GM12878 (cell line): ENCODE results near the gene CDC42SE2. TPM values are rescaled to one million over a fixed set of nuclear protein-coding genes. Genes with fewer than 3 reads are reported as not detected.

Source experiments
- ATAC-seq: fragments of 200-7000 bp; cut with Tn5 transposase; 3 replicates; pipeline ENCODE4 v1.9.1; 2020; ENCODE audit warnings: mild to moderate bottlenecking, moderate library complexity
- BruUV-seq: library from RNA; stranded (reverse); fragments of 400-500 nt; replicated peaks from 2 replicates; lab custom pipeline; 2021; lab: Mats Ljungman, UMichigan
- CTCF ChIA-PET: fragments of 300-600 bp; sonication (Branson Sonifier 250); formaldehyde crosslinking; extraction: SDS; loops from one replicate; lab custom pipeline; 2021; ENCODE audit warnings: inconsistent platforms; lab: Yijun Ruan, JAX
- POLR2A ChIA-PET: fragments of 350-600 bp; formaldehyde crosslinking; extraction: SDS; loops from one replicate; lab custom pipeline; 2021; ENCODE audit warnings: inconsistent platforms; lab: Charles Lee
- RAD21 ChIA-PET: fragments of 300-600 bp; sonication (Branson Sonifier 250); formaldehyde crosslinking; loops from one replicate; lab custom pipeline; 2023; ENCODE audit warnings: antibody characterized with exemption; ENCODE audit not compliant: unreplicated experiment; lab: Charles Lee
- SMC1A ChIA-PET: fragments of 300-600 bp; sonication (Branson Sonifier 250); formaldehyde crosslinking; loops from one replicate; lab custom pipeline; 2023; ENCODE audit not compliant: unreplicated experiment, uncharacterized antibody; lab: Charles Lee
- DNase-seq: peaks from one replicate; pipeline ENCODE4 v3.0.0-alpha.2; 2011; ENCODE audit warnings: low read depth, low spot score
- FAIRE-seq: peaks from 3 replicates; lab custom pipeline; 2011; peaks lifted over from hg19 to GRCh38; lab: Jason Lieb, UNC
- H2AFZ ChIP-seq: 2 replicates; pipeline ENCODE4 v1.6.0; 2011; ENCODE audit warnings: low read depth, low read length, control low read depth; ENCODE audit not compliant: control insufficient read depth
- H3K27ac ChIP-seq: 2 replicates; pipeline ENCODE4 v1.5.1; 2011; ENCODE audit warnings: control low read depth; ENCODE audit not compliant: control insufficient read depth, insufficient read depth
- H3K27me3 ChIP-seq, 2 experiments: replicated peaks in 1 of 2; 2 replicates each; pipeline versions ENCODE4 v1.6.0 to v1.6.1; 2011; ENCODE audit warnings: low read length in 1 of 2; ENCODE audit not compliant: control insufficient read depth in 2 of 2, insufficient read depth in 2 of 2
- H3K36me3 ChIP-seq, 2 experiments: 2 replicates each; pipeline ENCODE4 v1.5.1; 2011; ENCODE audit warnings: low read length in 1 of 2; ENCODE audit not compliant: control insufficient read depth in 2 of 2, insufficient read depth in 2 of 2
- H3K4me1 ChIP-seq: 2 replicates; pipeline ENCODE4 v1.6.1; 2011; ENCODE audit warnings: mild to moderate bottlenecking, low read length, moderate library complexity, mixed read lengths; ENCODE audit not compliant: control insufficient read depth, insufficient read depth
- H3K4me2 ChIP-seq: 2 replicates; pipeline ENCODE4 v1.6.0; 2011; ENCODE audit warnings: control low read depth; ENCODE audit not compliant: control insufficient read depth, insufficient read depth
- H3K4me3 ChIP-seq: fragments of 200-600 bp; sonication (generic); 2 replicates; pipeline ENCODE4 v1.5.1; 2016
- H3K79me2 ChIP-seq: 2 replicates; pipeline ENCODE4 v1.6.0; 2011; ENCODE audit warnings: low read length; ENCODE audit not compliant: control insufficient read depth, insufficient read depth
- H3K9ac ChIP-seq: 2 replicates; pipeline ENCODE4 v1.8.0; 2011; ENCODE audit warnings: low read length, control low read depth, mixed read lengths; ENCODE audit not compliant: control insufficient read depth, insufficient read depth
- H3K9me3 ChIP-seq: replicated peaks from 3 replicates; pipeline ENCODE4 v1.5.1; 2011; ENCODE audit warnings: mild to moderate bottlenecking, low read length; ENCODE audit not compliant: control insufficient read depth, insufficient read depth
- H4K20me1 ChIP-seq: 2 replicates; pipeline ENCODE4 v1.6.0; 2011; ENCODE audit not compliant: control insufficient read depth, insufficient read depth
- REST ChIP-seq: IDR thresholded peaks from 2 replicates; pipeline ENCODE4 v1.6.1; 2012; ENCODE audit warnings: mild to moderate bottlenecking, low read depth, low read length
- RUNX3 ChIP-seq: IDR thresholded peaks from 2 replicates; pipeline ENCODE4 v1.6.1; 2012; ENCODE audit warnings: low read length, inconsistent platforms
- WGBS: methylation state at CpG from one replicate; pipeline ENCODE4 v1.1.6; 2016; ENCODE audit warnings: low lambda C conversion rate; ENCODE audit not compliant: insufficient replicate concordance, insufficient coverage; ENCODE audit errors: missing lambda C conversion rate; 5-methylcytosine and 5-hydroxymethylcytosine counted together
- in situ Hi-C: fragments of 300-500 bp; cut with MboI; formaldehyde crosslinking; loops from 9 replicates; pipeline ENCODE4 v1.14.3; 2018; ENCODE audit warnings: mixed read lengths
- intact Hi-C: fragments of 100-400 bp; cut with micrococcal nuclease; formaldehyde crosslinking; loops from one replicate; pipeline ENCODE4 v1.14.2; 2022; ENCODE audit not compliant: unreplicated experiment
- polyA plus RNA-seq, 11 experiments: library from polyadenylated mRNA; depleted of rRNA in 4 of 11; unstranded in 6 of 11; stranded (reverse) in 5 of 11; fragments of >200 nt; fragmentation: Nextera tagmentation in 4 of 11; fragmentation: Illumina TruSeq in 1 of 11; extraction: Ambion mirVana in 4 of 11; extraction: Trizol in 1 of 11; gene quantifications; 1 replicate in 1 of 11; 2 replicates in 10 of 11; pipeline versions ENCODE4 v1.2.1 to v1.2.3, GENCODE V29; 2011 to 2016; ENCODE audit warnings: inconsistent platforms in 2 of 11, missing spikeins in 2 of 11, low read depth in 1 of 11
- total RNA-seq, 4 experiments: library from RNA; depleted of rRNA in 3 of 4; stranded (reverse); fragments of >200 nt in 3 of 4; fragmentation: Illumina TruSeq in 1 of 4; extraction: Trizol in 1 of 4; gene quantifications; 2 replicates each; pipeline versions ENCODE4 v1.2.1 to v1.2.3, GENCODE V29; 2013 to 2021

The CDC42SE2 gene
- total and polyA plus RNA-seq, 10 of the 15 experiments (the other 5 are each of a cell fraction or from before 2014, with no cell fraction given), result 57.0 to 148 (median 80.3) TPM

GRCh38 chr5:131373265-131373664 is 109.4 kb downstream of the CDC42SE2 start:
- H3K4me2 ChIP-seq, result peak overlapping the region; percentile 64
- WGBS, result 83% methylated on average over 5 of the region's 5 CpGs
- ATAC-seq, result peak; percentile 32
- H3K36me3 ChIP-seq, result peaks cover 0 to 7% of the 10 kb centered on the region in 2 experiments; a peak in 2 of 4 replicates
- H3K27ac ChIP-seq, result peak overlapping the region; percentile 88
- POLR2A ChIA-PET, result interaction anchor here (1.0 to 2.1 kb wide), 6 partner anchors 9 to 158 kb away, joined by 3 to 10 read pairs (median 6); partner anchors contain the start of gene CDC42SE2
- TF ChIP-seq RUNX3, result peak; percentile 51; the same call in 1 of the 2 replicates
- TF ChIP-seq REST, result no peak
- in situ Hi-C loops (no loop called here), intact Hi-C loops (no loop called here)
- TSS peak; percentile 1 for BruUV-seq
- peak overlapping the region; percentile 17; the same call in 1 of the 2 replicates for H3K9ac ChIP-seq
- H3K27me3 ChIP-seq, result no peaks in the 10 kb centered on the region
- SMC1A ChIA-PET, result interaction anchor here (0.6 to 3.2 kb wide), 19 partner anchors 8 to 152 kb away, joined by 3 to 35 read pairs (median 5); no protein-coding TSS in a partner anchor
- H3K4me3 ChIP-seq, result peak overlapping the region; percentile 49
- no peak for FAIRE-seq
- CTCF ChIA-PET, result interaction anchor here (0.5 to 2.8 kb wide), 4 partner anchors 9 to 163 kb away, joined by 3 to 22 read pairs (median 6); no protein-coding TSS in a partner anchor
- H3K79me2 ChIP-seq, result peaks cover 90% of the 10 kb centered on the region
- DNase-seq, result no peak
- H2AFZ ChIP-seq, result no peak overlapping the region
- peaks cover under 1% of the 10 kb centered on the region; the same call in 2 of the 3 replicates for H3K9me3 ChIP-seq
- RAD21 ChIA-PET, result interaction anchor here (0.7 to 11.3 kb wide), 10 partner anchors 9 to 502 kb away, joined by 3 to 145 read pairs (median 6); partner anchors contain the start of gene CDC42SE2
- H3K4me1 ChIP-seq, result peaks cover 59% of the 10 kb centered on the region
- H4K20me1 ChIP-seq, result no peaks in the 10 kb centered on the region
